Measurements from ENCODE around the gene MAD2L1. TPM values are rescaled to one million over a fixed set of nuclear protein-coding genes. Genes with fewer than 3 reads are reported as not detected.

MAD2L1 gene
- total RNA-seq (1.9 TPM), polyA plus RNA-seq (ENCODE audit: insufficient read depth, low read depth, low replicate concordance) (2.0 TPM)
- long read RNA-seq, donor 1, full-length matches to known transcripts: 19 of 19 reads
- long read RNA-seq, donor 1, partial matches to known transcripts: 0 of 19 reads
- long read RNA-seq, donor 1, other reads (novel, unspliced or antisense): 0 of 19 reads
- long read RNA-seq, donor 2, full-length matches to known transcripts: 29 of 29 reads
- long read RNA-seq, donor 2, partial matches to known transcripts: 0 of 29 reads
- long read RNA-seq, donor 2, other reads (novel, unspliced or antisense): 0 of 29 reads
- long read RNA-seq, donor 3, full-length matches to known transcripts: 26 of 26 reads
- long read RNA-seq, donor 3, partial matches to known transcripts: 0 of 26 reads
- long read RNA-seq, donor 3, other reads (novel, unspliced or antisense): 0 of 26 reads
- long read RNA-seq, donor 4, full-length matches to known transcripts: 19 of 19 reads
- long read RNA-seq, donor 4, partial matches to known transcripts: 0 of 19 reads
- long read RNA-seq, donor 4, other reads (novel, unspliced or antisense): 0 of 19 reads
- long read RNA-seq, donor 5, full-length matches to known transcripts: 1 of 1 reads
- long read RNA-seq, donor 5, partial matches to known transcripts: 0 of 1 reads
- long read RNA-seq, donor 5, other reads (novel, unspliced or antisense): 0 of 1 reads
- long read RNA-seq, donor 6, full-length matches to known transcripts: 67 of 67 reads
- long read RNA-seq, donor 6, partial matches to known transcripts: 0 of 67 reads
- long read RNA-seq, donor 6, other reads (novel, unspliced or antisense): 0 of 67 reads
- long read RNA-seq, donor 7, full-length matches to known transcripts: 1 of 1 reads
- long read RNA-seq, donor 7, partial matches to known transcripts: 0 of 1 reads
- long read RNA-seq, donor 7, other reads (novel, unspliced or antisense): 0 of 1 reads
- long read RNA-seq, donor 8, full-length matches to known transcripts: 33 of 39 reads
- long read RNA-seq, donor 8, partial matches to known transcripts: 6 of 39 reads
- long read RNA-seq, donor 8, other reads (novel, unspliced or antisense): 0 of 39 reads
- long read RNA-seq, donor 9, full-length matches to known transcripts: 13 of 13 reads
- long read RNA-seq, donor 9, partial matches to known transcripts: 0 of 13 reads
- long read RNA-seq, donor 9, other reads (novel, unspliced or antisense): 0 of 13 reads
- long read RNA-seq, donor 10, full-length matches to known transcripts: 22 of 22 reads
- long read RNA-seq, donor 10, partial matches to known transcripts: 0 of 22 reads
- long read RNA-seq, donor 10, other reads (novel, unspliced or antisense): 0 of 22 reads

GRCh38 chr4:120066517-120067340 is at the start of gene MAD2L1:
MAD2L1 (minus strand) TSS chr4:120066848; CDS start chr4:120066734, 114 bp downstream.
- H3K27ac ChIP-seq (ENCODE audit: low read depth in 2 of 2, low read length in 2 of 2): peak within 1 kb of the TSS; percentile 88 to 94
- peaks cover 2 to 9% (median 8%) of the 10 kb centered on the region in 3 donors for H3K4me1 ChIP-seq (ENCODE audit: control insufficient read depth in 2 of 3, insufficient read depth in 2 of 3, low read depth in 1 of 3, low read length in 3 of 3)
- FAIRE-seq: peak; percentile 95
- H3K9me3 ChIP-seq (ENCODE audit: control insufficient read depth in 2 of 3, insufficient read depth in 1 of 3, low read length in 3 of 3): no peaks in the 10 kb centered on the region
- H3K27me3 ChIP-seq (ENCODE audit: control insufficient read depth, insufficient read depth, low read length): no peaks in the 10 kb centered on the region
- TF ChIP-seq CTCF (IDR thresholded peaks at IDR 0.05; ENCODE audit: borderline replicate concordance, extremely low read depth, insufficient read depth): no peak
- intact Hi-C loops (cut with DNase I): no loop called here
- peak; percentile 99 to 100 (median 99) for DNase-seq
- no peaks in the 10 kb centered on the region for H3K36me3 ChIP-seq (ENCODE audit: control insufficient read depth in 2 of 3, insufficient read depth in 3 of 3, low read length in 3 of 3)
- H3K4me3 ChIP-seq (ENCODE audit: low read length in 3 of 3): peak within 1 kb of the TSS; percentile 77 to 98 (median 97)
- peak within 1 kb of the TSS; percentile 74 to 98 (median 87) for H3K9ac ChIP-seq (ENCODE audit: low read length in 3 of 3)

- no peak overlapping the region for H3K27ac ChIP-seq (ENCODE audit: low read depth in 2 of 2, low read length in 2 of 2)
- no peaks in the 10 kb centered on the region for H3K9me3 ChIP-seq (ENCODE audit: control insufficient read depth in 2 of 3, insufficient read depth in 1 of 3, low read length in 3 of 3)
- no peak for FAIRE-seq
- H3K4me1 ChIP-seq (ENCODE audit: control insufficient read depth in 2 of 3, insufficient read depth in 2 of 3, low read depth in 1 of 3, low read length in 3 of 3): no peaks in the 10 kb centered on the region
- DNase-seq: no peak
- H3K36me3 ChIP-seq (ENCODE audit: control insufficient read depth in 2 of 3, insufficient read depth in 3 of 3, low read length in 3 of 3): no peaks in the 10 kb centered on the region
- intact Hi-C loops (cut with DNase I): no loop called here
- H3K9ac ChIP-seq (ENCODE audit: low read length in 3 of 3): no peak overlapping the region
- H3K4me3 ChIP-seq (ENCODE audit: low read length in 3 of 3): no peak overlapping the region
- TF ChIP-seq CTCF (IDR thresholded peaks at IDR 0.05; ENCODE audit: borderline replicate concordance, extremely low read depth, insufficient read depth): no peak
- no peaks in the 10 kb centered on the region for H3K27me3 ChIP-seq (ENCODE audit: control insufficient read depth, insufficient read depth, low read length)
These were observed 45.1 kb upstream of the MAD2L1 start for GRCh38 chr4:120111745-120112144.

- intact Hi-C loops (cut with DNase I): no loop called here
- FAIRE-seq (no peak), DNase-seq (no peak)
- Histone ChIP-seq H3K9ac (ENCODE audit: low read length in 3 of 3) (no peak overlapping the region), H3K27ac (ENCODE audit: low read depth in 2 of 2, low read length in 2 of 2) (no peak overlapping the region), H3K4me3 (ENCODE audit: low read length in 3 of 3) (no peak overlapping the region), H3K4me1 (ENCODE audit: control insufficient read depth in 2 of 3, insufficient read depth in 2 of 3, low read depth in 1 of 3, low read length in 3 of 3) (no peaks in the 10 kb centered on the region), H3K9me3 (ENCODE audit: control insufficient read depth in 2 of 3, insufficient read depth in 1 of 3, low read length in 3 of 3) (no peaks in the 10 kb centered on the region), H3K27me3 (ENCODE audit: control insufficient read depth, insufficient read depth, low read length) (no peaks in the 10 kb centered on the region), H3K36me3 (ENCODE audit: control insufficient read depth in 2 of 3, insufficient read depth in 3 of 3, low read length in 3 of 3) (no peaks in the 10 kb centered on the region)
- TF ChIP-seq CTCF (IDR thresholded peaks at IDR 0.05; ENCODE audit: borderline replicate concordance, extremely low read depth, insufficient read depth): no peak
These were observed 42.8 kb upstream of the MAD2L1 start for GRCh38 chr4:120109406-120109805.
